ENCODE data around the gene NABP1. TPM values are rescaled to one million over a fixed set of nuclear protein-coding genes. Genes with fewer than 3 reads are reported as not detected.
"Not testable (repeated sequence)": the region's sequence is repeated elsewhere in the genome, so short reads cannot be mapped to it uniquely, and the experiment has no call there.

The NABP1 gene, protein sequence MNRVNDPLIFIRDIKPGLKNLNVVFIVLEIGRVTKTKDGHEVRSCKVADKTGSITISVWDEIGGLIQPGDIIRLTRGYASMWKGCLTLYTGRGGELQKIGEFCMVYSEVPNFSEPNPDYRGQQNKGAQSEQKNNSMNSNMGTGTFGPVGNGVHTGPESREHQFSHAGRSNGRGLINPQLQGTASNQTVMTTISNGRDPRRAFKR
- 82.4 and 88.7 TPM in 2 replicates for total RNA-seq

DNA sequence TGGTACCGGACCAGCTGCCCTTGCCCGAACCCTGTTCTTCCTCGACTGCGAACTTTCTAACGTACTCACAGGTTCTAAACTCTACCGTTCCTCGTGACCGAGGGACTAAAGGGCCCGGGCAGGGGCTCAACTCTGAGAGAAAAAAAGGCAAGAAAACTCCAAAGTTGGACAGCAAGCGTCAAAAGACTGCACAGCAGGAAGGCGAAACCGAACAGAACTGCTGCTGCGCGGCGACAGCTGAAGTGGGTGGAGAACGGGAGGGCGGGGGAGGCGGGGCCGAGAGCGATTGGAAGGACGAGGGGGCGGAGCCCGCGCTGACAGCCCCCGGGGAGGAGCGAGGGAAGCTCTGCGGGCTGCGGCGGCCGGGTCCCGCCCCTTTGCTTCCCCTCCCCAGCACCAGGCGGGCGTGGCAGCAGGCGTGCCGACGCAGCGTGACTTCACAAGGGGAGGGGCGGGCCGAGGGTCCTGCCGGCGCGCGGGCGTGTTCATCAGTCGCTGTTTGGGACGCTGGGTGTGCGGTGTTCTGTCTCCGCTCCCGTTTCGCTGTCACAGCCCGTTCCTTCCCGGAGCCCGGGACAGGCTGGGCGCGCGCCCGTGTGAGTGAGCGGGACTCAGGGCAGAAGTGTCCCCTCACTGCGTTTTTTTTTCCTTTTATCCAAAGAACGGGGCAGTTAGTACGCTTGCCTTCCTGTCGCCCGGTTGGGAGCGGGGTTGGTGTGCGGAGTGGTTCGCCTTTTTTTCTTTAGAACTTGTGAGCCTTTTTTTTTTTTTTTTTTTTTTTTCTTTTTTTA is at the start of gene NABP1:
Gene NABP1 (plus strand): TSS at position 491 of the 791 bp plus-strand sequence. CDS start 479 bp downstream, outside the sequence.
- intact Hi-C loops (cut with micrococcal nuclease) = loop anchor here (1.0 to 10.0 kb wide), 11 partner anchors 53 to 1896 kb away; partner anchors contain the start of genes GLS, NAB1, NEMP2 and ORMDL1

DNA sequence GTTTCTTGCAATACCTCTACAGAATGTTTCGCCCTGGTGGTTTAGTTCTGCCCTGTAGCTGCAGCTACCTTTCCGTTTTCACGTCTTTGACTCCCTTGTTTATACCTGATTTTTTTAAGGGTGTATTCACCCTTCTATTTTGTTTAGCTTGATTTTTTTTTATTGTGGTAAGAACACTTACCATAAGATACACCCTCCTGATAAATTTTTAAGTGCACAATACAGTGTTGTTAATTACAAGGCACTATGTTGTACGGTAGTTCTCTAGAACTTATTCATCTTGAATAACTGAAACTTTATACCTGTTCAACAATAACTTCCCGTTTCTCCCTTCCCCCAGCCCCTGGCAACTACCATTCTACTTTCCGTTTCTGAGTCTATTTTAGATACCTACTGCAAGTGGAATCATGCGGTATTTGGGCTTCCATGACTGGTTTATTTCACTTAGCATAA is 48.9 kb upstream of the NABP1 start:
- intact Hi-C loops (cut with micrococcal nuclease) = no loop called here

DNA sequence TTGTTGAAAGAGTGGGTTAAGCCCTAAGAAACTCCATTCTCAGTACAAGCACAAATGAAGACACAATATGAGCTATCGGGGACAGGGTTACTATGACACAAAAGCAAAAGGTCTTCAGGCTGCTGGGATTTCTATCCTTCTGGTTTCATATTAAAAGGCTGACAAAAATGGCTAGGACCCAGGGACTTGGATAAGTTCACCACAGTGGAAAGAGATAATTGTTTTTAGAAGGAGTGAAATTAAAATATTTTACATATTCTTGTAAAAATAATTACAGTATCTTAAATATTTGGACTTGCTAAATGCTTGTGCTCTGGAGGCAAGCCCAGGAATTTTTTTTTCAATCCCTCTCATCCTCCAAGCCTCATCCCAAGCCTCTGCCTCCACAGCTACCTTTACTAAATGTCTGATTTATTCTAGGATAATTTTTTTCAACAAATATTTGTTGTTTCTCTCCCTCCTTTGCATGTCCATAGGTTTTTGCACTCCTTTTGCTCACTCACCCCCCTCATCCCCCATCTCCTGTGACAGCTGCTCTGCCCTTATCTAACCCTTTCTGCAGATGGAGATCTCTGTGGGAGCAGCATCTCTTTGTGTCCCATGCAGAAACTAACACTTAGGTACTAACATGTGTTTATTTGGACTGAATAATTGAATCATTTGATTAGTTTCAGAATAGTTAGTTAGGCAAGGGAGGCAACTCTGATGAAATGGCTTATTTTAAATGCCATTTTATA is 47.8 kb upstream of the NABP1 start:
- intact Hi-C loops (cut with micrococcal nuclease) = no loop called here

DNA sequence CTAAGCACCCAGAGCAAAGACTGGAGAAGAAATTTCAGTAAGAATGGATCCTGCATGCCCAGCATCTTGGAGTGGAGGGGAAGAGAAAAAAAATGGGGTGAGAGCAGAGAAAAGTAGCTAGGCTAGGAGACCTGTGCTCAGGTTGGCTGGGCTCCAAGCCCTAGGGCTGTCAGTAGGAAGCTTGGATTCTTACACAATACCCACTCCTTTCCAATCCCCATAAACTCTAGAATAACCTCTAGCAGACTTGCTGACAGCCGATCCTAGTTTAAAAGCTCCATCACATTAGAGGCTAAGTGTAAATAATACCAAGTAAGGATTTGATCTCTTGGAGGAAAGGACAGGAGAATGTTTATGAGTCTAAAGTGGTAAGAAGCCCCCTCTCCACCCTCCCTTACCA is 46.2 kb upstream of the NABP1 start:
- intact Hi-C loops (cut with micrococcal nuclease) = no loop called here

DNA sequence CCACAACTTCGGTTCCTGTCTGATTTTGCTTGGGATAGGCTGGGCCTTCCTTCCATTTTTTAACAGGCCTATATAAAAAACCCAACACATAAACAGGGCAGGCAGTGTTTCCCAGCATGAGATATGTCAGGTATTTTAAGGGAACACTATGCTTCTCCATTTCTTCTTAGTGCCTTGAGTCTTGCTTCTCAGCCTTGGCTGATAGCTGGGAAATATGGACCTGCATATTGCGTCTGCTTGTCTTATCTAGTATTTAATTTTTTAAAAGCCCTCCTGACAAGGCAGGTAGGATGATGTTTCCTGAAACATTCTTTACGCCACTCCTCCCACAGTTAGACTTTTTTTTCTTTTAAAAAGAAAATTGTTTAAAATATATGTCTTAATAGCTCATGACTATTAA is 45.5 kb upstream of the NABP1 start:
- intact Hi-C loops (cut with micrococcal nuclease) = no loop called here

DNA sequence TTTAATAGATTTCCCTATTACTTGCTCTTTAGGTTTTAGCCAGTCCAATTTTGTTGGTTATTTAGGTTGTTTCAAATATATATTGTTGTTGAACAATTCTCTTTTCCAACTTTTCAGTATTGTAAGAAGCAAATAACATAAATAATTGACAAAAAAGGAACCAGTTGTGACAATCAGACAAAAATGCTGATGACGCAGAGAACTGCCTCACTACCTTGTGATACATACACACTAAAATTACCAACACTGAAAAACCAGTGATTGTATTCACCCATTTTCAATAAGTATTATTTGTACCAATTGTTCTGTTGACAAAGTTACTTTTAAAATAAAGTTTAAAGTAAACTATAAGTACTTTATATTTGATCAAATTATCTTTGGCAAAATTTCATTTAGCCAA is 43.1 kb upstream of the NABP1 start:
- intact Hi-C loops (cut with micrococcal nuclease) = loop anchor here (5.0 kb wide), 2 partner anchors 442 to 752 kb away; partner anchors contain the start of gene GLS

DNA sequence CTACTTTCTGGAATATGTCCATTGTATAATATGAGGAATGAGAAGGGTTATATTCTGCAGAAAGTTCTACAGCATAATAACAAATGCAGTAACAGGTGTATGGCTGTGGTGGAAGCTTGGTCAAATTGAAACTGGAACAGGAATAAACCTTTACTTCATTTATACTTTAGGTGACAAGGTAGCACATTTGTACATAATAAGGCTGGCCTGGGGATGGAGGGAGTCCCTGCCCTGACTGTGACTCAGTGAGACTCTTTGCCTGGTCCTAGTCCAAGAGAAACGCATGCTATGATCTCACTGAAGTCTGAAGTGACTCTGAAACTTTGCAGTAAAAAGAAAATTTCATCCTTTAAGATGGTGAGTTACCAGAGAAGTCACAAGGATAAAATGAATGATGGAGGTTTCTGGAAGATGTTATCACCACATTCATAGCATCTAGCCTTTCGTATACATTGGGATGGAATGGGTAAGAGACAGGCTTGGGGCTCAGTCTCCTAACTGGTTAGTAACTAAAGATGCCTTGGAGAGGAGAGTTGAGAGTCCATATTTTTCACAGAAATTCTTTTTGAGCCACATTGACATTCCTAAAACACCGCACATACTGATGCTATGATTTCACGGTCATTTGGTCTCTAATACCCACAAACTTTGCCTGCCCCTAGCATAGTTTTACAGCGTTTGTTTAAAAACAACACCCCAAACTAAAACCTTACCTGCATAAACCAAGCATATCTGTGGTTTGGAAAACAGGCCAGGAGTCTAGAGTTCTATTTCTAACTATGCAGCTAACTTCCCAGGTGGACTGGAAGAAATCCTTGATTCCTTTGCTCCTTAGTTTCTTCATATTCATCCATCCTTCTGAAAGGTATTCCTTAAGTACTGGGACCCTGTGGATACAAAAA is 42.4 kb upstream of the NABP1 start:
- intact Hi-C loops (cut with micrococcal nuclease) = loop anchor here (5.0 kb wide), 2 partner anchors 443 to 753 kb away; partner anchors contain the start of gene GLS

DNA sequence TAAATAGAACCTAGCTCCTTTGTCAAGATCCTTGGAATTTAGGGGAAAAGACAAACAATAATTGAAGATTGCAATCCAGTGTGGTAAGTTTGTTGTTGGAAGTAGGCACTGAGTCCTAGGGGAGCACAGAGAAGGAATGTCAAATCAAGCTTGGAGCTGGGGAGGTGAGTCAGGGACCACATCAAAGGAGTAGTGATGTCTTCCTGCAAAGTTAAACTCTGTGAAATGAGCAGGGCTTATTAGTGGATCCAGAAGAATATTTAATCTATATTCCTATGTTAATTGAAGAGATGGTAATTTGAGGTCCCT is 41.7 kb upstream of the NABP1 start:
- intact Hi-C loops (cut with micrococcal nuclease) = loop anchor here (5.0 kb wide), 2 partner anchors 444 to 754 kb away; partner anchors contain the start of gene GLS

DNA sequence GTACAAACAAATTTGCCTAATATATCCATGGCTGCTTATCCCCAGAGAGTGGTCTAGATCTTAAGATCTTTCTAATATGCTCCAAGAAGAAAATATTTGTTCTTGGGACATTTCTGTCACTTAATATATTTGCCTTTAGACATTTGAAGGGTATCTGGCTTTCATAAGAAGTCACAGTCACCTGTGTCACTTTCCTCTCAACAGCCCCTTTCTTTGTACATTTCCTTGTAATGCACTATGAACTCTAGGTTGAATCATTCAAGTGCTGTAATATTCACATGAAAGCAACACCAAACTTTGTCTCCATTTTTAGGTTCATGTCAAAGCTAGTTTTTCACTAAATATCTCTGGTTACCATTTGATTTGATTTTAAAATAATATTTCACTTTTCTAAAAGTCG is 41.4 kb upstream of the NABP1 start:
- intact Hi-C loops (cut with micrococcal nuclease) = loop anchor here (5.0 kb wide), 2 partner anchors 444 to 754 kb away; partner anchors contain the start of gene GLS

DNA sequence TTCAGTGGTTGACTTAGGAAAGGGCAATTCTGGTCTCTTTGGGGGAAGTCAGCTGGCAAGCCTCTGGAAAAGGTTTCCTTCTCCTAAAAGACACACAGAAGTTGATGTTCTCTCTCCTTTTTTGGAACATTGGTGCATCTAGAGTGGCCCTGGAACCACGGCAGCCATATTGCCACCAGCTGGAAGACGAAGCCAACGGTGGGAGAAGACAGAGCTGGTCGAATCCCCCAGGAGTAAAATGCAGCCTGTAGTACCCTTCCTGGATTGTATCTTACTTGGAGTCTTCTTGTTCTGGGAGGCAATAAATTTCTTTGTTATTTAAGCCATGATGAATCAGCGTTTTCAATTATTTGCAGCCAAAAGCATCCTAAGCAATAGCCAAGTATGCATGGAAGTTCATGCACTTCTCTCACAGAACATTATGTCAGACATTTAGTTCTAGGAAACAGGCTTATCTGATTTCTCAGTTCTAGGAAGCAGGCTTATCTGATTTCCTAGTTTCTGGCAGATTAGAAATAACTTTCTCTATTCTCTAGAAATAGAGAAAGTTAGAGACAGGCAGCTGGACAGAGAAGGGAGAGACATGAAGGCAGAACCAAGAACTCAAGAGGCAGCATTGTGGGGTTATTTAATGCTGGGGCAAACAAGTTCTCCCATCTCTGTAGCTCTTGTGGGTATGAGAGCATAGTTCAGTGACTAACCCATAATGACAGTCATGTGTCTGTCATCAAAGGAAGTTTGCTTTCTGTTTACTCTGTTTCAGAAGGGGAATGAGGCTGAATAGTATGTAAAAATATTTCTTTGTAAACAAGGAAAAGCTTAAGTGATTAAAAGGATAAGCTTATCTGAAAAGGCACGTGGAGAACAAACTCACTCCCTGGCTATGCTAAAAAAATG is 40.5 kb upstream of the NABP1 start:
- intact Hi-C loops (cut with micrococcal nuclease) = loop anchor here (1.0 to 5.0 kb wide), 8 partner anchors 12 to 755 kb away; partner anchors contain the start of gene GLS

DNA sequence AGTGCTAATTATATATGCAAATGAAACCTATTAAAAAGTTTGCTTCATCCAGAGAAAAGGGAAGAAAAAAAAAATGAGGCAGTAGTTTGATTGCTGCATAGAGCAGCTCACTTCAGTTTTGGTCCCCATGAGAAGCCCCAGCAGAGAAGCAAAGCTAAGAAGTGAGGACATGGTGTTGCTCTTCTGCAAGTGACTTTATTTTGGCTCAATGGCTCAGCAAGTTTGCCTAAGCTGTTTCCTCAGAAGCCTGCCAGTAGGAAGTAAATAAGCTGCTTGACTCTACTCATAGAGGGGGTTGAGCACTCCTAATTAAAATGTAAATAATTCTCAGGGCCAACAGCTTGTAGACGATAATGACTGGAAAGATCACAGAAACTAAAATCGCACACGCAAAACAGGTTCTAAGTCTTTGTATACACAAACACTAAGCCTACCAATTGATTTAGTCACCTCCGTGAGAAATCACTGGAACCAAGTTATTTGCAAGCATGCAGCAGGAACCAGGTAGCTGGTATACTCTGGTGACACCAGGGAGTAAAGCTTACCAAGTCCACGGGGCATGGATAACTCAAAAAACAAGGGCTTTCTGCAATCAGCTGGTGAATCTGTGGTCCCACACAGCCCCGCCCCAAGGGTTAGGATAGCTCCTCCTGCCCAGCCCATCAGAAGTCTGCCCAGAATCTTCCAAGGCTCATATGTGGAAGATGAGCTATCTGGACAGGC is 39.7 kb upstream of the NABP1 start:
- intact Hi-C loops (cut with micrococcal nuclease) = loop anchor here (5.0 kb wide), 2 partner anchors 446 to 756 kb away; partner anchors contain the start of gene GLS

DNA sequence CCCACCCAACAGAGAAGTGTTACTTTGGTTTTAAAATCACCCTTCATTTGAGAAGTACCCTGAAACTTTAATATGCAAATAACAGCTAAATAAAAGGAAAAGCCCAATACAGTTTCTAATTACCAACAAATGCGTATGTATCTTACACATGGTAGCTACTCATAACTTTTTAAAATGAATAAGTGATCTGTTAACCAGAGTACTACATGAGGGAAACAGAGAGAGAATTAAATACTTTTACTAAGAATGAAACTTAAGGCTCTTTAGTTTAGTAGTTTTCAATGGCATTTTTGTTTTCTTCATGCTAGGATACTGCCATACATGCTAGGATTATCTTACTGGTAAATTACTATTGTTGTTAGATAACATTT is 39.1 kb upstream of the NABP1 start:
- intact Hi-C loops (cut with micrococcal nuclease) = loop anchor here (5.0 kb wide), 2 partner anchors 446 to 756 kb away; partner anchors contain the start of gene GLS

DNA sequence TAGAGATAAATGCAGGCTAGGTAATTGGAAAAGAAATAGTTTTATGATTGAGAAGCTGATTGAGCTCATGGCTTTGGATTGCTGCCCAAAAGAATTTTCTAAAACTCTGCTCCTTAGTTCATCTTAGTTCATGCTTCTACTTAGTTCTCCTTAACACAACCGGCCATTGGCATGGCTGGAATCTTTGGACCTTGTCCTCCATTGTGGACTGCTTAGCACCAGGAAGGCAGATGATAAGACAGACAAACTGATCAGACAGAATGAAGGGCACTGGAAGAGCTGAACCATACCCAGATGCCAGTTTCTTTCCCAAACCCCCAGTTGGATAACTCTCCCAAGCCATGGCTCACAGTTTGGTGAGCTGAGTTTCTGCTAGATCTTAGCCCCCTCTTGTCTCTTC is 36.3 kb upstream of the NABP1 start:
- intact Hi-C loops (cut with micrococcal nuclease) = no loop called here

DNA sequence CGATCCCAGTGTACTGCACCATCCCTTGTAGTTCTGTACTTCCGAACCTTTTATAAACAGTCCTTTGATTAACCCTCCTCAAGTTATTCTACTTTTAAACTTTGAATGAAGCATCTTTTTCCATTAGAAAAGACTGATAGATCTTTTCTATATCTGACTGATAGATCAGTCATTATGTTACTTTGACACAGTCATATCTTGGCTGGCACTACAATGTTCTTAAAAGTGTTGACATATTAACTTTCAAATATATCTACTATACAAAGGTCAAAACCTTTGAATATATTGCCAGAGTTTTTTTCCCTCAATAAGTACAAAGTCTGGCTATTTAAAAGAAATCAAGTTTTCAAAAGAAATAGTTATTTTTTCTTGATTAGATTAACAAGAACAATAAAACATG is 35.4 kb upstream of the NABP1 start:
- intact Hi-C loops (cut with micrococcal nuclease) = no loop called here

DNA sequence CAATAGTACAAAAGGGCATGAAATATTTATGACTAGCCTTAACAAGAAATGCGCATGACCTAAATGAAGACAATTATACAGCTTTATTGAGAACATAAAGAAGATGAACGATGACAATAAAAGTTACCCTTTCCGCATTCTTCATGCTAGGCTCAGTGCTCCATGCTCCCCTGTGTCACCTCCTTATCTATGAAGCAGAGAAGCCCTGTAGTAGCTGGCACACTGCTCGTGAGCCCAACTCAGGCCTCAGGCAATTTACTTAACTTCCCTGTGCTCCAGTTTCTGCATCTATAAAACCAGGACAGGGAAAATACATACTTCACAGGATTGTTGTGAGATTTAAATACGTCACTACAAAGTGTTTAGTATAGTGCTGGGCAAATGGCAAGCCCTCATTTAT is 34.5 kb upstream of the NABP1 start:
- intact Hi-C loops (cut with micrococcal nuclease) = no loop called here

DNA sequence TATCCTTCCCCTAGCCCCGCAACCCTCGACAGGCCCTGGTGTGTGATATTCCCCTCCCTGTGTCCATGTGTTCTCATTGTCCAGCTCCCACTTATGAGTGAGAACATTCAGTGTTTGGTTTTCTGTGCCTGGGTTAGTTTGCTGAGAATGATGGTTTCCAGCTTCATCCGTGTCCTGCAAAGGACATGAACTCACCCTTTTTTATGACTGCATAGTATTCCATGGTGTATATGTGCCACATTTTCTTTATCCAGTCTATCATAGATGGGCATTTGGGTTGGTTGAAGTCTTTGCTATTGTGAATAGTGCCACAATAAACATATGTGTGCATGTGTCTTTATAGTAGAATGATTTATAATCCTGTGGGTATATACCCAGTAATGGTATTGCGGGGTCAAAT is 33.3 kb upstream of the NABP1 start:
- intact Hi-C loops (cut with micrococcal nuclease) = not testable (repeated sequence)

DNA sequence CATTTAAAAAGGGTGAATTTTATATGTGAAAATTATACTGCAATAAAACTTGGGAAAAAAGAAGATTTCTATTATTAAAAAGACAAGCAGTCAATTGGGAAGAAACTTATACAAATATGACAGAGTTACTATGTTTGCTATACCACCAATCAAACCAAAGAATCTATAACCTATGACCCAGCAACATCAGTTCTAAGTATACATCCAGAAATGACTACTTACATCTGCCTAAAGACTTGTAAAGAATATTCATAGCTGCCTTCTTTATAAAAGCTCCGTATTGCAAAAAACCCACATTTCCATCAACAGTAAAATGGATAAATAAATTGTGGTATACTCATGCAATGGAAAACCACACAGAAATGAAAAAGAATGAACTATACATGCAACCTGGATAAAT is 32.9 kb upstream of the NABP1 start:
- intact Hi-C loops (cut with micrococcal nuclease) = no loop called here

DNA sequence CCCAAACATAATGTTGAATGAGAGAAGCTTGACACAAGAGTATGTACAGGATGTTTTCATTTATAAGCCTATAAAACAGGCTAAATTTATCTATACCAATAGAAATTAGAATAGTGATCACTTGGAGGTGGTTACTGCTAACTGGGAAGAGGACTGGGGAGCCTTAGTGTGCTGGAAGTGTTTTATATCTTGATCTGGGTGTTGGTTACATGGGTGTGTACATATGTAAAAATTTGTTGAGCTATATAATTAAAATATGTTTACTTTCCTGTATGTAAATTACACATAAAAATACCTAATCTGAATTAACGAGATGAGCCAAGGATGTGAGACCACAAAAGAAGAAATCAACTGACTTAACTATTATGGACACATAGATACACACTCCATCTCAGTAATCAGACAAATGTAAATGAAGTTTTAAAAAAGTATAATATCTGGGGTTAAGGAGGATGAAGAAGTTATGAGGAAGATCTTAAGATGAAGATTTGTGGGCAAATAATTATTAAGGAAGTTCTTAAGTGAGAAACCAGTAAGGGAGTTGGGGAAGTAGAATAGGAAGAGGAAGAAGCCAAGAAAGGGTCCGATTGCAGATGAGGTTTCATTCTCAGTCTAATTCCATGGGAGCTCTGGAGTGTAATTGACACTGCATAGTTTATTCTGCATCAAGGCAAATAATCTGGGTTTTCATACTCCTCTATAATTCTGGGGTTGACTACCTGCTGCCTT is 32.3 kb upstream of the NABP1 start:
- intact Hi-C loops (cut with micrococcal nuclease) = no loop called here
